Sigmoid colon (tissue), 7 donors: ENCODE measurements around the gene FAM83B. TPM values are rescaled to one million over a fixed set of nuclear protein-coding genes. Genes with fewer than 3 reads are reported as not detected.
"Not testable (repeated sequence)": the region's sequence is repeated elsewhere in the genome, so short reads cannot be mapped to it uniquely, and the experiment has no call there.

ENCODE experiments used
- DNase-seq: peaks from one replicate; pipeline ENCODE4 v3.0.0-alpha.2; 2019
- H3K27ac ChIP-seq, 4 donors: fragments of 200-600 bp; sonication (generic); one replicate each; pipeline ENCODE4 v1.5.1; 2016 to 2019; ENCODE audit warnings: mild to moderate bottlenecking in 1 of 4
- H3K27me3 ChIP-seq, 3 donors: fragments of 200-600 bp; sonication (generic); one replicate each; pipeline ENCODE4 v1.5.1; 2019; ENCODE audit warnings: mild to moderate bottlenecking in 1 of 3
- H3K36me3 ChIP-seq, 4 donors: fragments of 200-600 bp; sonication (generic); one replicate each; pipeline ENCODE4 v1.5.1; 2016 to 2019
- H3K4me1 ChIP-seq, 4 donors: fragments of 200-600 bp; sonication (generic); one replicate each; pipeline ENCODE4 v1.5.1; 2017 to 2019
- H3K4me3 ChIP-seq, 4 donors: fragments of 200-600 bp; sonication (generic); one replicate each; pipeline ENCODE4 v1.5.1; 2017 to 2019; ENCODE audit warnings: mild to moderate bottlenecking in 2 of 4, moderate library complexity in 1 of 4
- H3K9me3 ChIP-seq, 4 donors: fragments of 200-600 bp in 3 of 4; sonication (generic) in 3 of 4; one replicate each; pipeline versions ENCODE4 v1.5.1 to v1.6.1; 2013 to 2019
- EP300 ChIP-seq, 4 donors: sonication (generic); formaldehyde crosslinking; IDR thresholded peaks; one replicate each; pipeline ENCODE4 v1.6.1; 2017; ENCODE audit warnings: antibody characterized with exemption in 4 of 4
- POLR2A ChIP-seq, 2 donors: fragments of 450-650 bp; IDR thresholded peaks; one replicate each; pipeline ENCODE4 v1.6.1; 2016; ENCODE audit warnings: antibody characterized with exemption in 2 of 2, mild to moderate bottlenecking in 2 of 2, moderate library complexity in 2 of 2
- POLR2AphosphoS5 ChIP-seq, 4 donors: sonication (generic); formaldehyde crosslinking; IDR thresholded peaks; one replicate each; pipeline ENCODE4 v1.6.1; 2017; ENCODE audit warnings: antibody characterized with exemption in 4 of 4
- WGBS, 2 donors: extraction: QIAGEN DNeasy Blood & Tissue Kit; methylation state at CpG; one replicate each; pipeline ENCODE4 v1.1.7; 2013; 5-methylcytosine and 5-hydroxymethylcytosine counted together
- intact Hi-C: fragments of 100-400 bp; cut with DNase I; formaldehyde crosslinking; loops from one replicate; pipeline ENCODE4 v1.15.1; 2023
- polyA plus RNA-seq, 3 donors: library from polyadenylated mRNA; stranded (reverse); fragments of 200-250 nt; gene quantifications; one replicate each; pipeline ENCODE4 v1.2.3, GENCODE V29; 2013
- total RNA-seq, 4 donors: library from RNA; depleted of rRNA; stranded (reverse); fragments of >200 nt; gene quantifications; one replicate each; pipeline ENCODE4 v1.1.0, GENCODE V29; 2016
- TF ChIP-seq, protein P1 (sequence below), 4 experiments: fragments of 450-650 bp in 3 of 4; fragments of 200-600 bp in 1 of 4; IDR thresholded peaks; one replicate each; pipeline ENCODE4 v1.5.1; 2016 to 2019; ENCODE audit warnings: antibody characterized with exemption in 4 of 4, mild to moderate bottlenecking in 3 of 4, moderate library complexity in 2 of 4
- donor health status: healthy with polysubstance abuse.
- donor health status: Bipolar disorder and iron deficiency.
- donor health status: healthy.

FAM83B gene
- total and polyA plus RNA-seq, 7 donors: under 0.01 to 5.1 (median 4.2) TPM; not detected in 3

GRCh38 chr6:54813892-54814291 is 32.7 kb upstream of the FAM83B start:
- Histone ChIP-seq H3K4me3 (no peak overlapping the region), H3K4me1 (peaks cover 0 to 7% (median 3%) of the 10 kb centered on the region in 4 donors), H3K9me3 (no peaks in the 10 kb centered on the region), H3K27me3 (no peaks in the 10 kb centered on the region), H3K27ac (no peak overlapping the region), H3K36me3 (no peaks in the 10 kb centered on the region)
- intact Hi-C loops: no loop called here
- 83 to 90% methylated on average over 3 of the region's 3 CpGs for WGBS, 2 donors
- DNase-seq: no peak
- TF ChIP-seq EP300 (IDR thresholded peaks at IDR 0.05) (no peak), POLR2AphosphoS5 (IDR thresholded peaks at IDR 0.05) (no peak), POLR2A (IDR thresholded peaks at IDR 0.05) (no peak)
- TF ChIP-seq, protein P1, sequence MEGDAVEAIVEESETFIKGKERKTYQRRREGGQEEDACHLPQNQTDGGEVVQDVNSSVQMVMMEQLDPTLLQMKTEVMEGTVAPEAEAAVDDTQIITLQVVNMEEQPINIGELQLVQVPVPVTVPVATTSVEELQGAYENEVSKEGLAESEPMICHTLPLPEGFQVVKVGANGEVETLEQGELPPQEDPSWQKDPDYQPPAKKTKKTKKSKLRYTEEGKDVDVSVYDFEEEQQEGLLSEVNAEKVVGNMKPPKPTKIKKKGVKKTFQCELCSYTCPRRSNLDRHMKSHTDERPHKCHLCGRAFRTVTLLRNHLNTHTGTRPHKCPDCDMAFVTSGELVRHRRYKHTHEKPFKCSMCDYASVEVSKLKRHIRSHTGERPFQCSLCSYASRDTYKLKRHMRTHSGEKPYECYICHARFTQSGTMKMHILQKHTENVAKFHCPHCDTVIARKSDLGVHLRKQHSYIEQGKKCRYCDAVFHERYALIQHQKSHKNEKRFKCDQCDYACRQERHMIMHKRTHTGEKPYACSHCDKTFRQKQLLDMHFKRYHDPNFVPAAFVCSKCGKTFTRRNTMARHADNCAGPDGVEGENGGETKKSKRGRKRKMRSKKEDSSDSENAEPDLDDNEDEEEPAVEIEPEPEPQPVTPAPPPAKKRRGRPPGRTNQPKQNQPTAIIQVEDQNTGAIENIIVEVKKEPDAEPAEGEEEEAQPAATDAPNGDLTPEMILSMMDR (IDR thresholded peaks at IDR 0.05): no peak

DNA sequence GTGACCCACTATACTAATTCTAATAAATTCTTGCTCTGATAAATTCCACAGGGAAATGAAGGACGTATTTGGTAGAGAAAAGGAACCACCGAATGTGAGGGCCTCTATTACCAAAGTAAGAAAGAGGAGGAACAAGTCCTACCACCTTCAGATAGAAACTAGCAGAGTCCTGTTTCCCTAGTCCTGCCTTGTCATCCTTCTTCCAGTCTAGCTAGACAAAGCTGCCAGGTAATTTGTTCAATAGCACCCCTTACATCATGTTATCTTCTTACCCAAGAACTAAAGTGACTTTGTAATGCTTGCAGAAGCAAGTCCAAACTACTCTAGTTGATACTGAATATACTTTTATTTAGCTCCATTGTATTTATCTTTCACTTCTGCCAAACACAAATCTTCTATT is 29.3 kb upstream of the FAM83B start:
- Histone ChIP-seq H3K4me1 (peaks cover 0 to 7% (median 3%) of the 10 kb centered on the region in 4 donors), H3K27ac (no peak overlapping the region), H3K36me3 (no peaks in the 10 kb centered on the region), H3K4me3 (no peak overlapping the region), H3K27me3 (no peaks in the 10 kb centered on the region), H3K9me3 (peaks cover 0 to 2% (median 0%) of the 10 kb centered on the region in 4 donors)
- 84 to 89% methylated on average over 2 of the region's 2 CpGs for WGBS, 2 donors
- intact Hi-C loops: no loop called here
- no peak for DNase-seq
- TF ChIP-seq POLR2AphosphoS5 (IDR thresholded peaks at IDR 0.05) (no peak), POLR2A (IDR thresholded peaks at IDR 0.05) (no peak), EP300 (IDR thresholded peaks at IDR 0.05) (no peak)
- TF ChIP-seq, protein P1 (IDR thresholded peaks at IDR 0.05): no peak

DNA sequence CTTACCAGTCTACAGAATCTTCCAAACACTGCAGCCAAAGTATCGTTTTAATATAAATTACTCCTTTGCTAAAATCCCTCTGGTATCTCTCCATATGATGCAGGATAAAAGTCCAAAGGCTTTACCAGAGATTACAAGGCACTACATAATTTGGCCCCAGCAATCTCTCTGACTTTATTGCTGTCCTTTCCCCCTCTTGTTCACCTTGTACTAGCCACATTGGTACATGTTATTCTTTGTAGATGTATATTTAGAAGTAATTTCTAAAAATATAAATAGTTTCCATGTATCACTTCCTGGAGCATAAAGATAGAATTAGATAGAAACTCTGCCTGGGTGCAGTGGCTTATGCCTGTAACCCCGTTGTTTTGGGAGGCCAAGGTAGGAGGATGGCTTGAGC is 28.7 kb upstream of the FAM83B start:
- no peak for DNase-seq
- intact Hi-C loops: no loop called here

DNA sequence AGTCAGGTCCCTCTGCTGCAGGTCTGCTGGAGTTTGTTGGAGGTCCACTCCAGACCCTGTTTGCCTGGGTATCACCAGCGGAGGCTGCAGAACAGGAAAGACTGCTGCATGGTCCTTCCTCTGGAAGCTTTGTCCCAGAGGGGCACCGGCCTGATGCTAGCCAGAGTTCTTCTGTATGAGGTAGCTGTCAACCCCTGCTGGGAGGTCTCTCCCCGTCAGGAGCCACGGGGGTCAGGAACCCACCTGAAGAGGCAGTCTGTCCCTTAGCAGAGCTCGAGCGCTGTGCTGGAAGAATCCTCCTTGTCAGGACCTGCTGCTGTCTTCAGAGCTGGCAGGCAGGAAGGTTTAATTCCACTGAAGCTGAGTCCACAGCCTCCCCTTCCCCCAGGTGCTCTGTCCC is 22.3 kb upstream of the FAM83B start:
- H3K4me3 ChIP-seq, intact Hi-C loops, H3K27ac ChIP-seq, H3K36me3 ChIP-seq, H3K27me3 ChIP-seq, H3K4me1 ChIP-seq, DNase-seq, H3K9me3 ChIP-seq: not testable (repeated sequence)
- WGBS, 2 donors: 91% methylated on average over 6 of the region's 6 CpGs

More for the DNA sequence above, 28.7 kb upstream of the FAM83B start:
- TF ChIP-seq EP300 (IDR thresholded peaks at IDR 0.05) (no peak), POLR2AphosphoS5 (IDR thresholded peaks at IDR 0.05) (no peak), POLR2A (IDR thresholded peaks at IDR 0.05) (no peak)
- TF ChIP-seq, protein P1 (IDR thresholded peaks at IDR 0.05): no peak
- H3K4me1 ChIP-seq: peaks cover 0 to 7% (median 3%) of the 10 kb centered on the region in 4 donors
- WGBS, 2 donors: 79 to 86% methylated on average over 2 of the region's 2 CpGs
- no peaks in the 10 kb centered on the region for H3K27me3 ChIP-seq
- no peak overlapping the region for H3K27ac ChIP-seq
- no peak overlapping the region for H3K4me3 ChIP-seq
- H3K36me3 ChIP-seq: no peaks in the 10 kb centered on the region
- peaks cover 0 to 2% (median 0%) of the 10 kb centered on the region in 4 donors for H3K9me3 ChIP-seq

- TF ChIP-seq EP300 (IDR thresholded peaks at IDR 0.05): no peak
- TF ChIP-seq, protein P1 (IDR thresholded peaks at IDR 0.05): no peak
- no peak for TF ChIP-seq POLR2A (IDR thresholded peaks at IDR 0.05)
- no peak for TF ChIP-seq POLR2AphosphoS5 (IDR thresholded peaks at IDR 0.05)
- H3K27ac ChIP-seq: no peak overlapping the region
- DNase-seq: no peak
- no peak overlapping the region for H3K4me3 ChIP-seq
- H3K36me3 ChIP-seq: no peaks in the 10 kb centered on the region
- no peaks in the 10 kb centered on the region for H3K27me3 ChIP-seq
- intact Hi-C loops: no loop called here
- H3K4me1 ChIP-seq: no peaks in the 10 kb centered on the region
- 63 to 71% methylated on average over 2 of the region's 2 CpGs for WGBS, 2 donors
- H3K9me3 ChIP-seq: no peaks in the 10 kb centered on the region
Measured at GRCh38 chr6:54827010-54827409, 19.6 kb upstream of the FAM83B start.
